ENCODE data around the gene CREB5. TPM values are rescaled to one million over a fixed set of nuclear protein-coding genes. Genes with fewer than 3 reads are reported as not detected.

Gene CREB5
- total RNA-seq, result 4.5 TPM
- long read RNA-seq, partial matches to known transcripts, result 0 of 3 reads
- long read RNA-seq, other reads (novel, unspliced or antisense), result 2 of 3 reads

- intact Hi-C loops (cut with micrococcal nuclease), result no loop called here
Measured at GRCh38 chr7:28411876-28412662, at the start of gene CREB5. CREB5 (plus strand) TSS chr7:28412518; CDS start chr7:28412915, 397 bp downstream.

GRCh38 chr7:28362812-28363211 is 49.5 kb upstream of the CREB5 start:
- no peak for DNase-seq
- no peak for ATAC-seq
- intact Hi-C loops (cut with micrococcal nuclease), result no loop called here

More at GRCh38 chr7:28411876-28412662, at the start of gene CREB5:
- no peak for ATAC-seq
- DNase-seq, result no peak

GRCh38 chr7:28364082-28364481 is 48.2 kb upstream of the CREB5 start:
- DNase-seq (no peak), ATAC-seq (no peak)
- intact Hi-C loops (cut with micrococcal nuclease), result no loop called here

GRCh38 chr7:28369523-28369922 is 42.8 kb upstream of the CREB5 start:
- intact Hi-C loops (cut with micrococcal nuclease), result no loop called here
- ATAC-seq (no peak), DNase-seq (no peak)

GRCh38 chr7:28371846-28372245 is 40.5 kb upstream of the CREB5 start:
- DNase-seq, result no peak
- intact Hi-C loops (cut with micrococcal nuclease), result no loop called here
- ATAC-seq, result peak; percentile 73

GRCh38 chr7:28373990-28374389 is 38.3 kb upstream of the CREB5 start:
- no peak for ATAC-seq
- DNase-seq, result no peak
- intact Hi-C loops (cut with micrococcal nuclease), result no loop called here

GRCh38 chr7:28375729-28376128 is 36.6 kb upstream of the CREB5 start:
- DNase-seq (no peak), ATAC-seq (no peak)
- intact Hi-C loops (cut with micrococcal nuclease), result no loop called here

GRCh38 chr7:28376634-28377033 is 35.7 kb upstream of the CREB5 start:
- intact Hi-C loops (cut with micrococcal nuclease), result no loop called here
- ATAC-seq, result no peak
- DNase-seq, result no peak

GRCh38 chr7:28378574-28379149 is 33.7 kb upstream of the CREB5 start:
- intact Hi-C loops (cut with micrococcal nuclease), result no loop called here
- DNase-seq (no peak), ATAC-seq (no peak)

- DNase-seq (no peak), ATAC-seq (no peak)
- intact Hi-C loops (cut with micrococcal nuclease), result loop anchor here (5.0 kb wide), 1 partner anchor 471 kb away; no protein-coding TSS in a partner anchor
Measured at GRCh38 chr7:28381466-28381865, 30.9 kb upstream of the CREB5 start.

- no peak for ATAC-seq
- DNase-seq, result no peak
- intact Hi-C loops (cut with micrococcal nuclease), result loop anchor here (5.0 kb wide), 1 partner anchor 470 kb away; no protein-coding TSS in a partner anchor
Measured at GRCh38 chr7:28382144-28382543, 30.2 kb upstream of the CREB5 start.

GRCh38 chr7:28383975-28384374 is 28.3 kb upstream of the CREB5 start:
- intact Hi-C loops (cut with micrococcal nuclease), result loop anchor here (5.0 kb wide), 1 partner anchor 468 kb away; no protein-coding TSS in a partner anchor
- ATAC-seq (no peak), DNase-seq (no peak)

GRCh38 chr7:28389504-28390395 is 22.6 kb upstream of the CREB5 start:
- DNase-seq, result no peak
- peak; percentile 56 for ATAC-seq
- intact Hi-C loops (cut with micrococcal nuclease), result no loop called here

GRCh38 chr7:28390426-28390825 is 21.9 kb upstream of the CREB5 start:
- intact Hi-C loops (cut with micrococcal nuclease), result no loop called here
- DNase-seq, result no peak
- ATAC-seq, result no peak

- DNase-seq (no peak), ATAC-seq (no peak)
- intact Hi-C loops (cut with micrococcal nuclease), result no loop called here
Measured at GRCh38 chr7:28392289-28392688, 20.0 kb upstream of the CREB5 start.

- intact Hi-C loops (cut with micrococcal nuclease), result no loop called here
- ATAC-seq, result no peak
- no peak for DNase-seq
Measured at GRCh38 chr7:28395404-28395803, 16.9 kb upstream of the CREB5 start.

GRCh38 chr7:28395831-28396230 is 16.5 kb upstream of the CREB5 start:
- no peak for ATAC-seq
- intact Hi-C loops (cut with micrococcal nuclease), result no loop called here

GRCh38 chr7:28397141-28397540 is 15.2 kb upstream of the CREB5 start:
- DNase-seq (no peak), ATAC-seq (no peak)
- intact Hi-C loops (cut with micrococcal nuclease), result no loop called here

More at GRCh38 chr7:28395831-28396230, 16.5 kb upstream of the CREB5 start:
- DNase-seq, result no peak

- intact Hi-C loops (cut with micrococcal nuclease), result no loop called here
- DNase-seq (no peak), ATAC-seq (no peak)
Measured at GRCh38 chr7:28400838-28401360, 11.4 kb upstream of the CREB5 start.

All from left ventricle myocardium superior (tissue), 1 donor.